ENCODE measurements around the gene CPSF4. TPM values are rescaled to one million over a fixed set of nuclear protein-coding genes. Genes with fewer than 3 reads are reported as not detected.
A peak's percentile ranks its signal among the peaks of the same experiment; 100 is the strongest.

Gene CPSF4
- total and polyA plus RNA-seq, 12 donors, result 12.6 to 21.7 (median 16.1) TPM

- intact Hi-C loops (cut with DNase I), result loop anchor here in 2 of 10 donors (2.0 to 5.0 kb wide), 2 partner anchors 32 to 144 kb away; partner anchors contain the start of genes ZKSCAN5 (in 1 of the 2) and ZSCAN25 (in 1 of the 2)
- no peaks in the 10 kb centered on the region for H3K27me3 ChIP-seq
- peak overlapping the region in 9 of 10 donors; percentile 41 to 88 (median 85) for H3K27ac ChIP-seq
- H3K9me3 ChIP-seq, result no peaks in the 10 kb centered on the region
- 1 to 2% methylated on average over 7 of the region's 7 CpGs for WGBS, 2 donors
- ATAC-seq (no peak), DNase-seq (no peak)
- H3K4me1 ChIP-seq, result peaks cover 0 to 40% (median 24%) of the 10 kb centered on the region in 9 donors
- peaks cover 0 to 15% (median 0%) of the 10 kb centered on the region in 9 donors for H3K36me3 ChIP-seq
- peak overlapping the region; percentile 59 to 93 (median 72) for H3K4me3 ChIP-seq
- no peak for TF ChIP-seq CTCF (IDR thresholded peaks at IDR 0.05)
Observed at GRCh38 chr7:99473315-99473596, 34.5 kb downstream of the CPSF4 start.

GRCh38 chr7:99476107-99476506 is 37.4 kb downstream of the CPSF4 start:
- no peaks in the 10 kb centered on the region for H3K27me3 ChIP-seq
- peaks cover 0 to 39% (median 27%) of the 10 kb centered on the region in 9 donors for H3K4me1 ChIP-seq
- ATAC-seq, result no peak
- no peak overlapping the region for H3K4me3 ChIP-seq
- no peaks in the 10 kb centered on the region for H3K9me3 ChIP-seq
- WGBS, 2 donors, result 82 to 87% methylated on average over 5 of the region's 5 CpGs
- no peak overlapping the region for H3K27ac ChIP-seq
- no peak for DNase-seq
- peaks cover 0 to 38% (median 0%) of the 10 kb centered on the region in 9 donors for H3K36me3 ChIP-seq
- TF ChIP-seq CTCF (IDR thresholded peaks at IDR 0.05), result no peak
- intact Hi-C loops (cut with DNase I), result no loop called here

- peaks cover 0 to 23% (median 16%) of the 10 kb centered on the region in 9 donors for H3K4me1 ChIP-seq
- H3K4me3 ChIP-seq, result peak overlapping the region in 1 of 10 donors; percentile 21
- H3K9me3 ChIP-seq, result no peaks in the 10 kb centered on the region
- H3K36me3 ChIP-seq, result peaks cover 0 to 65% (median 0%) of the 10 kb centered on the region in 9 donors
- ATAC-seq (peak in 7 of 8 donors; percentile 33 to 79 (median 68)), DNase-seq (no peak)
- H3K27me3 ChIP-seq, result no peaks in the 10 kb centered on the region
- intact Hi-C loops (cut with DNase I), result no loop called here
- WGBS, 2 donors, result 59 to 73% methylated on average over 15 of the region's 15 CpGs
- H3K27ac ChIP-seq, result peak overlapping the region; percentile 1 to 73 (median 54)
- no peak for TF ChIP-seq CTCF (IDR thresholded peaks at IDR 0.05)
Observed at GRCh38 chr7:99478464-99479440, 40.0 kb downstream of the CPSF4 start.

GRCh38 chr7:99485094-99485493 is 46.4 kb downstream of the CPSF4 start:
- intact Hi-C loops (cut with DNase I), result no loop called here
- no peak overlapping the region for H3K4me3 ChIP-seq
- no peaks in the 10 kb centered on the region for H3K4me1 ChIP-seq
- peaks cover 0 to 64% (median 0%) of the 10 kb centered on the region in 9 donors for H3K36me3 ChIP-seq
- WGBS, 2 donors, result 90 to 93% methylated on average over 5 of the region's 5 CpGs
- H3K9me3 ChIP-seq, result no peaks in the 10 kb centered on the region
- H3K27ac ChIP-seq, result no peak overlapping the region
- DNase-seq (no peak), ATAC-seq (no peak)
- TF ChIP-seq CTCF (IDR thresholded peaks at IDR 0.05), result no peak
- no peaks in the 10 kb centered on the region for H3K27me3 ChIP-seq
